Measurements from ENCODE around the gene DNAJA4. TPM values are rescaled to one million over a fixed set of nuclear protein-coding genes. Genes with fewer than 3 reads are reported as not detected.

Gene DNAJA4
- total RNA-seq, 4 donors from 2014 or later, result 36.9 to 66.8 (median 48.6) TPM

DNA sequence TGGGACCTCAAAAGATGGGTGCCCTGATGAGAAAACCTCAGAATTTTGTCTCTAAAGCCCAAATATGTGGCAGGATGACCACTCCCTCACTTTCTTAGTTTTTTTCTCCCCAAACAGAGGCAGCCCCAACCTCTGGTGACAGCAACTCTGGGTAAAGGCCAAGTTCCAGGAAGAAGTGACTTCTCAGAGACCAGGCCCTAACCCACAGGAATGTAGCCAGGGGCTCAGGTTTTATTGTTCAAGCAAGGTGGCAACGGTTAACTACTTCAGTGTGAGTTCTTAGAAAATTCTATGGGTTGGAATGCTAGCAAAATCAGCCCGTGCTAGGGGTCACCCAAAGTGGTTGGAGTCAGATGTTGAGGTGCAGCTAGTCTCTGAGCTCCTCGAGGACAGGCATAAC lies 5.1 kb upstream of the DNAJA4 start:
- TF ChIP-seq, protein P1, sequence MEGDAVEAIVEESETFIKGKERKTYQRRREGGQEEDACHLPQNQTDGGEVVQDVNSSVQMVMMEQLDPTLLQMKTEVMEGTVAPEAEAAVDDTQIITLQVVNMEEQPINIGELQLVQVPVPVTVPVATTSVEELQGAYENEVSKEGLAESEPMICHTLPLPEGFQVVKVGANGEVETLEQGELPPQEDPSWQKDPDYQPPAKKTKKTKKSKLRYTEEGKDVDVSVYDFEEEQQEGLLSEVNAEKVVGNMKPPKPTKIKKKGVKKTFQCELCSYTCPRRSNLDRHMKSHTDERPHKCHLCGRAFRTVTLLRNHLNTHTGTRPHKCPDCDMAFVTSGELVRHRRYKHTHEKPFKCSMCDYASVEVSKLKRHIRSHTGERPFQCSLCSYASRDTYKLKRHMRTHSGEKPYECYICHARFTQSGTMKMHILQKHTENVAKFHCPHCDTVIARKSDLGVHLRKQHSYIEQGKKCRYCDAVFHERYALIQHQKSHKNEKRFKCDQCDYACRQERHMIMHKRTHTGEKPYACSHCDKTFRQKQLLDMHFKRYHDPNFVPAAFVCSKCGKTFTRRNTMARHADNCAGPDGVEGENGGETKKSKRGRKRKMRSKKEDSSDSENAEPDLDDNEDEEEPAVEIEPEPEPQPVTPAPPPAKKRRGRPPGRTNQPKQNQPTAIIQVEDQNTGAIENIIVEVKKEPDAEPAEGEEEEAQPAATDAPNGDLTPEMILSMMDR (IDR thresholded peaks at IDR 0.05), result no peak
- no peak for TF ChIP-seq POLR2A (IDR thresholded peaks at IDR 0.05)
- intact Hi-C loops (cut with DNase I; ENCODE audit: low total_unique reads), result no loop called here
- H3K4me3 ChIP-seq (ENCODE audit: low read depth, poor library complexity, severe bottlenecking), result no peak overlapping the region
- 72 to 79% methylated on average over 3 of the region's 3 CpGs for WGBS, 2 donors
- no peak for DNase-seq (ENCODE audit: low spot score in 2 of 2)

DNA sequence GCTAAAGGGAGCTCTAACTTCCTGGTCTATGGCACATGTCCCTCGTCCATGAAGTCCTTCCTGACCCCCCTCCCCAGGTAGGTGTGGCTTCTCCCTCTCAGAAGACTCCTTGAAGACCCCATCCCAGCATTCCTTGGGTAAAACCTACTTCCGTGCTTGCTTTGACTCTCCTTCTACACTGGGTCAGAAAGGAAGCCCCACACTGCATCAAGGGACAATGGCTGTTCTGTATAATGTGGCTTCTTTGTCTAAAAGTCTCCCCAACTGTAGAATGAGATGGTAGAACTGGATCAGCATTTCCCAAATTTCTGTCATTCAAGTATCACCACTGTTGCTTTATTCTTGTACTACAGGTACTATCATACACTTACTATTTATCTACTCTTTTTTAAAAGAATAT lies 3.9 kb upstream of the DNAJA4 start:
- no peak for TF ChIP-seq POLR2A (IDR thresholded peaks at IDR 0.05)
- TF ChIP-seq, protein P1 (IDR thresholded peaks at IDR 0.05), result no peak
- 75 to 80% methylated on average over 2 of the region's 2 CpGs for WGBS, 2 donors
- intact Hi-C loops (cut with DNase I; ENCODE audit: low total_unique reads), result no loop called here
- no peak for DNase-seq (ENCODE audit: low spot score in 2 of 2)
- no peak overlapping the region for H3K4me3 ChIP-seq (ENCODE audit: low read depth, poor library complexity, severe bottlenecking)

DNA sequence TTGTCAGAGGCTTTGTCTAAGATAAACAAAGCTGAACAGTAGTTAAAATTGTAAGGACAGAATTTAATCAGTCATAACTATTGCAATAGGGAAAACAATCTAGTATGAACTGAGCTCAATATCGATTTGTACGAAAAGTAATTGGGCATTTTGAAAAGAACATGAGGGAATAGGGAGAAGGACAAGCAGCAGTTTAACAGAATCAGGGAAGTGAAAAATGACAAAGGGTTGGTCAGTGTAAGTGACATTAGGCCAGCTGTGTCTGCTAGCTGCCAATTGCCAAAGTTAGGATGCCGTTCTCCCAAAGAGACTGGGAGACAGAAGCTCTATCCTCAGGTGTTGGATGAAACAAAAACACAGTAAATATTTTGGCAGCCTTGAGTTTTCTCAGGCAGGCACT lies 3.3 kb upstream of the DNAJA4 start:
- H3K4me3 ChIP-seq (ENCODE audit: low read depth, poor library complexity, severe bottlenecking), result no peak overlapping the region
- 87 to 90% methylated on average over 3 of the region's 3 CpGs for WGBS, 2 donors
- intact Hi-C loops (cut with DNase I; ENCODE audit: low total_unique reads), result no loop called here

DNA sequence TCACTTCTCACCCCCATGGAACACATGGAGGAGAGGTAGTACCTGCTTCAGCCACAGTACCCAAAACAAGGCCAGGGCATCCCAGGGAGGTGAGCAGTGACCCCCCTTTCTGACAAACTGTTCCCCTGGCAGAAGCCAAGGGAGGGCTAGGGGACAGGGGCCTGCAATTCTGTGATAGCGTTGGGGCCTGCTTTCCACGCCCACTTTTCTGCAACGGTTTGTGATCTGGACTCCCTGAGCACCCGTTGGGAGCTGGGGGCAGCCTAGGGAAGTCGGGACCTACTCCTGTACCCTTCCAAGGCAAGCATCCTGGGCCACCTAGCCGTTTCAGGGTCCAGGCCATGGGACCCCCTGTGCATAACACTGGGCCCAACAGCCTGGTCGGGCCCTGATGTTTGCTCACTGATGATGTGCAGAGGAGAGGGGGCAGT lies 996 bp upstream of the DNAJA4 start:
- no peak for TF ChIP-seq POLR2A (IDR thresholded peaks at IDR 0.05)
- TF ChIP-seq, protein P1 (IDR thresholded peaks at IDR 0.05), result no peak
- no peak for DNase-seq (ENCODE audit: low spot score in 2 of 2)
- no peak overlapping the region for H3K4me3 ChIP-seq (ENCODE audit: low read depth, poor library complexity, severe bottlenecking)
- WGBS, 2 donors, result 91 to 93% methylated on average over 6 to 7 of the region's 7 CpGs
- intact Hi-C loops (cut with DNase I; ENCODE audit: low total_unique reads), result no loop called here

More for the DNA sequence above, 3.3 kb upstream of the DNAJA4 start:
- no peak for DNase-seq (ENCODE audit: low spot score in 2 of 2)
- TF ChIP-seq, protein P1 (IDR thresholded peaks at IDR 0.05), result no peak
- TF ChIP-seq POLR2A (IDR thresholded peaks at IDR 0.05), result no peak

- intact Hi-C loops (cut with DNase I; ENCODE audit: low total_unique reads), result no loop called here
- H3K4me3 ChIP-seq (ENCODE audit: low read depth, poor library complexity, severe bottlenecking), result no peak overlapping the region
- DNase-seq (ENCODE audit: low spot score in 2 of 2), result no peak
- TF ChIP-seq POLR2A (IDR thresholded peaks at IDR 0.05), result no peak
- TF ChIP-seq, protein P1 (IDR thresholded peaks at IDR 0.05), result no peak
- 37 to 72% methylated on average over 15 to 23 of the region's 23 CpGs for WGBS, 2 donors
Observed at GRCh38 chr15:78263907-78264303, 457 bp upstream of the DNAJA4 start.

- 37 to 45% methylated on average over 12 of the region's 12 CpGs for WGBS, 2 donors
- peak overlapping the region; percentile 58 for H3K4me3 ChIP-seq (ENCODE audit: low read depth, poor library complexity, severe bottlenecking)
- DNase-seq (ENCODE audit: low spot score in 2 of 2), result peak in 1 of 2 donors; percentile 88
- no peak for TF ChIP-seq POLR2A (IDR thresholded peaks at IDR 0.05)
- TF ChIP-seq, protein P1 (IDR thresholded peaks at IDR 0.05), result no peak
- intact Hi-C loops (cut with DNase I; ENCODE audit: low total_unique reads), result no loop called here
Observed at GRCh38 chr15:78265137-78265460, 737 bp downstream of the DNAJA4 start.

Data from lower leg skin (tissue), 4 donors.